C4-2B (cell line): ENCODE results near the gene NCAM2.

Source experiments
- H3K27ac ChIP-seq: fragments of 450-650 bp; 2 replicates; pipeline ENCODE4 v1.5.1; 2017
- CTCF ChIP-seq: fragments of 450-650 bp; conservative IDR thresholded peaks from 2 replicates; pipeline ENCODE4 v1.5.1; 2017; ENCODE audit warnings: mild to moderate bottlenecking
- ZFX ChIP-seq: fragments of 450-650 bp; IDR thresholded peaks from 2 replicates; pipeline ENCODE4 v1.6.1; 2017

The NCAM2 gene

GRCh38 chr21:21097466-21097865, 99.3 kb downstream of the NCAM2 start:
- TF ChIP-seq CTCF (no peak), ZFX (no peak)
- H3K27ac ChIP-seq: no peak overlapping the region

GRCh38 chr21:21101911-21102310, 103.7 kb downstream of the NCAM2 start:
- no peak overlapping the region for H3K27ac ChIP-seq
- TF ChIP-seq ZFX (no peak), CTCF (peak; percentile 46)

GRCh38 chr21:21102896-21103295, 104.7 kb downstream of the NCAM2 start:
- no peak overlapping the region for H3K27ac ChIP-seq
- TF ChIP-seq ZFX (no peak), CTCF (no peak)

- no peak overlapping the region for H3K27ac ChIP-seq
- TF ChIP-seq ZFX (no peak), CTCF (no peak)
Measured at GRCh38 chr21:21103692-21104091, 105.5 kb downstream of the NCAM2 start.

GRCh38 chr21:21109736-21110135, 111.5 kb downstream of the NCAM2 start:
- TF ChIP-seq ZFX (no peak), CTCF (no peak)
- H3K27ac ChIP-seq: no peak overlapping the region

GRCh38 chr21:21111309-21111920, 113.2 kb downstream of the NCAM2 start:
- TF ChIP-seq CTCF (no peak), ZFX (no peak)
- no peak overlapping the region for H3K27ac ChIP-seq

- TF ChIP-seq ZFX: no peak
- TF ChIP-seq CTCF: no peak
- no peak overlapping the region for H3K27ac ChIP-seq
Measured at GRCh38 chr21:21114461-21114860, 116.3 kb downstream of the NCAM2 start.
